GM23248 (cell line): Measurements from ENCODE around the gene CEP57. TPM values are rescaled to one million over a fixed set of nuclear protein-coding genes. Genes with fewer than 3 reads are reported as not detected.

Experiments used
- DNase-seq: peaks from one replicate; pipeline ENCODE4 v3.0.0-alpha.2; 2015
- H2AFZ ChIP-seq: fragments of 200-600 bp; sonication (generic); 2 replicates; pipeline ENCODE4 v1.6.1; 2016; ENCODE audit warnings: antibody characterized with exemption
- H3F3A ChIP-seq: fragments of 200-600 bp; sonication (generic); 2 replicates; pipeline ENCODE4 v1.6.1; 2016; ENCODE audit warnings: mild to moderate bottlenecking, antibody characterized with exemption, mixed run types; ENCODE audit not compliant: insufficient read depth
- H3K27ac ChIP-seq: fragments of 200-600 bp; sonication (generic); 2 replicates; pipeline ENCODE4 v1.5.1; 2016; ENCODE audit warnings: mild to moderate bottlenecking
- H3K27me3 ChIP-seq: fragments of 200-600 bp; sonication (generic); replicated peaks from 2 replicates; pipeline ENCODE4 v1.6.1; 2016; ENCODE audit warnings: mild to moderate bottlenecking; ENCODE audit not compliant: insufficient read depth
- H3K36me3 ChIP-seq: fragments of 200-600 bp; sonication (generic); 2 replicates; pipeline ENCODE4 v1.6.1; 2016; ENCODE audit warnings: low read depth, mild to moderate bottlenecking
- H3K4me1 ChIP-seq: fragments of 200-600 bp; sonication (generic); 2 replicates; pipeline ENCODE4 v1.6.1; 2016; ENCODE audit warnings: mild to moderate bottlenecking; ENCODE audit not compliant: insufficient read depth
- H3K4me2 ChIP-seq: fragments of 200-600 bp; sonication (generic); one replicate; pipeline ENCODE4 v1.6.1; 2016; ENCODE audit warnings: mild to moderate bottlenecking; ENCODE audit not compliant: unreplicated experiment
- H3K4me3 ChIP-seq: fragments of 200-600 bp; sonication (generic); 2 replicates; pipeline ENCODE4 v1.5.1; 2016; ENCODE audit warnings: mild to moderate bottlenecking
- H3K79me2 ChIP-seq: fragments of 200-600 bp; sonication (generic); 2 replicates; pipeline ENCODE4 v1.6.1; 2016; ENCODE audit warnings: mild to moderate bottlenecking; ENCODE audit not compliant: insufficient read depth
- H3K9ac ChIP-seq: fragments of 200-600 bp; sonication (generic); 2 replicates; pipeline ENCODE4 v1.6.1; 2016; ENCODE audit warnings: mild to moderate bottlenecking
- H3K9me2 ChIP-seq: fragments of 200-600 bp; sonication (generic); 2 replicates; pipeline ENCODE4 v1.6.1; 2016; ENCODE audit warnings: mixed run types, mild to moderate bottlenecking, moderate library complexity; ENCODE audit not compliant: insufficient read depth
- H3K9me3 ChIP-seq: fragments of 200-600 bp; sonication (generic); one replicate; pipeline ENCODE4 v1.6.1; 2017; ENCODE audit warnings: low read depth
- H4K20me1 ChIP-seq: fragments of 200-600 bp; sonication (generic); 2 replicates; pipeline ENCODE4 v1.6.0; 2016; ENCODE audit not compliant: insufficient read depth
- EZH2 ChIP-seq: fragments of 200-600 bp; sonication (generic); IDR thresholded peaks from 2 replicates; pipeline ENCODE4 v1.6.1; 2018; ENCODE audit warnings: antibody characterized with exemption, mild to moderate bottlenecking; ENCODE audit not compliant: insufficient read depth, poor library complexity, severe bottlenecking
- EZH2phosphoT487 ChIP-seq: fragments of 200-600 bp; sonication (generic); IDR thresholded peaks from 2 replicates; pipeline ENCODE4 v1.6.1; 2018; ENCODE audit warnings: antibody characterized with exemption, moderate library complexity, mild to moderate bottlenecking, low read depth; ENCODE audit not compliant: insufficient read depth
- WGBS, 2 experiments: methylation state at CpG; one replicate each; pipeline ENCODE4 v1.1.6; 2015 to 2017; ENCODE audit warnings: low lambda C conversion rate in 2 of 2, low coverage in 1 of 2; ENCODE audit errors: missing lambda C conversion rate in 2 of 2; 5-methylcytosine and 5-hydroxymethylcytosine counted together
- in situ Hi-C: fragments of 300-500 bp; cut with MboI; formaldehyde crosslinking; loops from 2 replicates; pipeline ENCODE4 v1.15.0; 2020
- polyA plus RNA-seq: library from polyadenylated mRNA; unstranded; fragments of >200 nt; fragmentation: Nextera tagmentation; extraction: Ambion mirVana; gene quantifications from 2 replicates; pipeline ENCODE4 v1.2.1, GENCODE V29; 2016
- total RNA-seq: library from RNA; depleted of rRNA; stranded (reverse); fragments of >200 nt; shearing (Covaris generic); gene quantifications from 2 replicates; pipeline ENCODE4 v1.2.3, GENCODE V29; 2014

CEP57 gene
- total and polyA plus RNA-seq, 2 experiments from 2014 or later: 36.5 to 41.1 TPM

DNA sequence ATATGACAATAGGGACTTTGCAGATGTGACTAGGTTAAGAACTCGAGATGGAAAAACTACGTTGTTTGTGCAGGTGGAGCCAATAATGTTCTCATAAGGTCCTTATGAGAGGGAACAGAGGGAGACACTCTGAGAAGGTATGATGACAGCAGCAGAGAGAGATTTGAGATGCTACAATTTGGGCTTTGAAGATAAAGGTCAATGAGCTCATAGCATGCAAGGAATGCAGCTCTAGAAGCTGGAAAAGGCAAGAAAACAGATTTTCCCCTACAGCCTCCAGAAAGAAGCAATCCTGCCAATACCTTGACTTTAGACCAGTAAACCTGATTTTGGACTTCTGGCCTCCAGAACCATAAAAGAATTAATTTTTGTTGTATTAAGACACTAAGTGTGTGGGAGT, 21.8 kb upstream of the CEP57 start:
- peak; percentile 46 for DNase-seq
- H3K79me2 ChIP-seq: no peaks in the 10 kb centered on the region
- in situ Hi-C loops: loop anchor here (10.0 kb wide), 2 partner anchors 614 to 694 kb away; no protein-coding TSS in a partner anchor
- H2AFZ ChIP-seq: no peak overlapping the region
- H3K9me3 ChIP-seq: no peaks in the 10 kb centered on the region
- H3F3A ChIP-seq: peaks cover 39% of the 10 kb centered on the region
- H3K4me1 ChIP-seq: peaks cover 23% of the 10 kb centered on the region
- H3K9ac ChIP-seq: no peak overlapping the region
- TF ChIP-seq EZH2: no peak
- no peak for TF ChIP-seq EZH2phosphoT487
- 60 to 86% methylated on average over 2 of the region's 2 CpGs for WGBS, 2 experiments
- no peaks in the 10 kb centered on the region for H4K20me1 ChIP-seq
- H3K9me2 ChIP-seq: no peaks in the 10 kb centered on the region
- peaks cover 27% of the 10 kb centered on the region for H3K36me3 ChIP-seq
- H3K27me3 ChIP-seq: no peaks in the 10 kb centered on the region
- 0 out of 2 replicates have a peak overlapping the region, but pooled peaks have one; percentile 3 for H3K27ac ChIP-seq
- H3K4me3 ChIP-seq: no peak overlapping the region
- no peak overlapping the region for H3K4me2 ChIP-seq

GRCh38 chr11:95776859-95777258, 13.4 kb upstream of the CEP57 start:
- H3K36me3 ChIP-seq: peaks cover 93% of the 10 kb centered on the region
- in situ Hi-C loops: no loop called here
- no peak for TF ChIP-seq EZH2phosphoT487
- TF ChIP-seq EZH2: no peak

DNA sequence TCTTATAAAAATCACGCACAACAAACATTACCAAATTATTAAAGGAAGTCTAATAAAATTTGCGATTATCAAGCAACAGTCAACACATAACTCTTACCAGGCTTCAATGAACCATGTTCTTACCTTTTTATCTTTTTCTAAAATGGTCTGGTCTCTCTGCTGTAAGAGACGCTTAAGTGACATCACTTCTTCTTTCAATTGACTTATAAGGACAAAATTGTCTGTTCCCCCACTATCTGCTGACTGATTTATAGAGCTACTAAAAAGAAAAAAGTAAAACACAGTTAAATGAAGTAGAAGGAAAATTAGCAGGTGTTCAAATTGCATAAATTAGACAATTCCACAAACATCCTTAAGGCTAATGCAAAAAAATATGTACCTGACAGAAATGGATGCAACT, 11.6 kb upstream of the CEP57 start:
- Histone ChIP-seq H4K20me1 (no peaks in the 10 kb centered on the region), H3K27ac (no peak overlapping the region), H2AFZ (no peak overlapping the region), H3K4me1 (no peaks in the 10 kb centered on the region), H3K27me3 (no peaks in the 10 kb centered on the region), H3K4me2 (no peak overlapping the region), H3K4me3 (no peak overlapping the region), H3F3A (no peaks in the 10 kb centered on the region), H3K79me2 (peaks cover 26% of the 10 kb centered on the region), H3K9ac (no peak overlapping the region), H3K9me3 (no peaks in the 10 kb centered on the region), H3K36me3 (peaks cover 97% of the 10 kb centered on the region), H3K9me2 (no peaks in the 10 kb centered on the region)
- 97 to 98% methylated on average over 3 of the region's 3 CpGs for WGBS, 2 experiments
- in situ Hi-C loops: no loop called here
- DNase-seq: no peak
- TF ChIP-seq EZH2phosphoT487: no peak
- TF ChIP-seq EZH2: no peak

More at GRCh38 chr11:95776859-95777258, 13.4 kb upstream of the CEP57 start:
- Histone ChIP-seq H3K4me2 (no peak overlapping the region), H4K20me1 (no peaks in the 10 kb centered on the region), H3K9ac (no peak overlapping the region), H3K9me2 (no peaks in the 10 kb centered on the region), H3K27me3 (no peaks in the 10 kb centered on the region), H3K27ac (no peak overlapping the region), H3F3A (no peaks in the 10 kb centered on the region), H3K4me3 (no peak overlapping the region), H3K79me2 (peaks cover 14% of the 10 kb centered on the region; the same call in 1 of the 2 replicates), H3K9me3 (no peaks in the 10 kb centered on the region), H3K4me1 (no peaks in the 10 kb centered on the region), H2AFZ (no peak overlapping the region)
- DNase-seq: no peak

DNA sequence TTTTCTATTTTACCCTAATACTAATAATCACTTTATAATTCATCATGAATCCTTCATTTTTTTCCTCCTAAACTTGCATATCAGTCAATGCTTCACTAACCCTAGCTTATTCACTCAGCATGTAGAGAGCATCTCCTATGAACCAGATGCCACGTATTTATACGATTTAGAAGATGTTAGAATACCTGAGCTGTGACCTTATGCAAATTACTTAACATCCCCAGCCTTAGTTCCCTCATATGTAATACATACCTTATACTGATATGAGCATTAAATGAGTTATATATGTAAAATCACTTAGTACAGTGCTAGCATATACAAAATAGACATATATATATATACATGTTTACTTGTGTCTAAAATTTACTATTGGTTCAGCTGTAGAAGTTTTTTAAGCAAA, 9.8 kb upstream of the CEP57 start:
- WGBS, 2 experiments: 97 to 100% methylated on average over 2 of the region's 2 CpGs
- no peak overlapping the region for H3K4me3 ChIP-seq
- no peaks in the 10 kb centered on the region for H3K9me3 ChIP-seq
- in situ Hi-C loops: no loop called here
- no peaks in the 10 kb centered on the region for H3K4me1 ChIP-seq
- no peak overlapping the region for H2AFZ ChIP-seq
- no peaks in the 10 kb centered on the region for H3F3A ChIP-seq
- no peak overlapping the region for H3K27ac ChIP-seq
- peaks cover 96% of the 10 kb centered on the region for H3K36me3 ChIP-seq
- no peak overlapping the region for H3K4me2 ChIP-seq
- DNase-seq: no peak
- no peaks in the 10 kb centered on the region for H4K20me1 ChIP-seq
- H3K27me3 ChIP-seq: no peaks in the 10 kb centered on the region
- no peaks in the 10 kb centered on the region for H3K9me2 ChIP-seq
- H3K9ac ChIP-seq: no peak overlapping the region
- H3K79me2 ChIP-seq: peaks cover 33% of the 10 kb centered on the region
- TF ChIP-seq EZH2phosphoT487: no peak
- no peak for TF ChIP-seq EZH2
